CD4-positive, alpha-beta T cell (primary cell): Measurements from ENCODE around the gene ZNF324B. TPM values are rescaled to one million over a fixed set of nuclear protein-coding genes. Genes with fewer than 3 reads are reported as not detected.
"Not testable (repeated sequence)": the region's sequence is repeated elsewhere in the genome, so short reads cannot be mapped to it uniquely, and the experiment has no call there.

ENCODE experiments used
- ATAC-seq: fragments of 200-7000 bp; cut with Tn5 transposase; one replicate; pipeline ENCODE4 v1.10.0; 2022; ENCODE audit warnings: mild to moderate bottlenecking; ENCODE audit not compliant: poor library complexity
- CTCF ChIA-PET: fragments of 350-600 bp; sonication (Branson Sonifier 250); formaldehyde crosslinking; loops from one replicate; lab custom pipeline; 2021; ENCODE audit warnings: antibody characterized with exemption, inconsistent platforms; lab: Charles Lee
- POLR2A ChIA-PET: fragments of 350-600 bp; sonication (Branson Sonifier 250); formaldehyde crosslinking; loops from one replicate; lab custom pipeline; 2021; ENCODE audit warnings: antibody characterized with exemption, inconsistent platforms; lab: Charles Lee
- DNase-seq, 14 experiments: peaks; one replicate each; pipeline ENCODE4 v3.0.0-alpha.2; 2013 to 2020; ENCODE audit warnings: mixed read lengths in 2 of 14
- H3K27ac ChIP-seq, 2 donors: one replicate each; pipeline versions ENCODE4 v1.5.1 to v1.7.0; 2013; ENCODE audit warnings: low read length in 2 of 2, low read depth in 1 of 2, mild to moderate bottlenecking in 1 of 2
- H3K27me3 ChIP-seq, 2 experiments: 1 replicate in 1 of 2; 2 replicates in 1 of 2; pipeline versions ENCODE4 v1.6.1 to v1.7.0; 2013; ENCODE audit warnings: low read length in 2 of 2, control low read depth in 1 of 2, mild to moderate bottlenecking in 1 of 2, moderate library complexity in 1 of 2; ENCODE audit not compliant: insufficient read depth in 2 of 2, control insufficient read depth in 1 of 2
- H3K36me3 ChIP-seq: one replicate; pipeline ENCODE4 v1.6.1; 2013; ENCODE audit warnings: low read length, control low read depth; ENCODE audit not compliant: insufficient read depth
- H3K4me1 ChIP-seq: one replicate; pipeline ENCODE4 v1.6.1; 2013; ENCODE audit warnings: low read length, control low read depth; ENCODE audit not compliant: insufficient read depth
- H3K4me3 ChIP-seq: one replicate; pipeline ENCODE4 v1.5.1; 2013; ENCODE audit warnings: mild to moderate bottlenecking, low read length, moderate library complexity
- H3K9me3 ChIP-seq, 2 experiments: 1 replicate in 1 of 2; 2 replicates in 1 of 2; pipeline versions ENCODE4 v1.6.1 to v1.7.0; 2013; ENCODE audit warnings: low read length in 2 of 2, mild to moderate bottlenecking in 2 of 2, control low read depth in 1 of 2, moderate library complexity in 1 of 2; ENCODE audit not compliant: control insufficient read depth in 1 of 2, insufficient read depth in 1 of 2
- H3K27ac Mint-ChIP-seq: one replicate; pipeline ENCODE4 v1.8.0; 2020; ENCODE audit warnings: mixed read lengths
- H3K27me3 Mint-ChIP-seq: one replicate; pipeline ENCODE4 v1.8.0; 2021; ENCODE audit warnings: mixed read lengths
- H3K36me3 Mint-ChIP-seq: one replicate; pipeline ENCODE4 v1.8.0; 2021; ENCODE audit warnings: low read depth, mixed read lengths
- H3K4me1 Mint-ChIP-seq: one replicate; pipeline ENCODE4 v1.8.0; 2021; ENCODE audit warnings: low read depth, mixed read lengths
- H3K4me3 Mint-ChIP-seq: one replicate; pipeline ENCODE4 v1.8.0; 2020; ENCODE audit warnings: mild to moderate bottlenecking, mixed read lengths
- H3K9me3 Mint-ChIP-seq: one replicate; pipeline ENCODE4 v1.8.0; 2020; ENCODE audit warnings: mixed read lengths
- intact Hi-C, 2 experiments: fragments of 100-400 bp; cut with DNase I in 1 of 2; cut with micrococcal nuclease in 1 of 2; formaldehyde crosslinking; loops; one replicate each; pipeline versions ENCODE4 v1.15.1 to v1.9.0; 2023 to 2025; cut with DNase I, micrococcal nuclease
- total RNA-seq, 174 experiments: library from RNA in 2 of 174; stranded (reverse) in 2 of 174; gene quantifications; one replicate each; pipeline ENCODE4 v1.2.3 and lab custom pipeline; 2021 to 2026
- TF ChIP-seq, protein P1 (sequence below): fragments of 200-600 bp; IDR thresholded peaks from one replicate; pipeline ENCODE4 v1.8.0; 2022; ENCODE audit warnings: antibody characterized with exemption, mild to moderate bottlenecking

Gene ZNF324B
- total RNA-seq, 2 experiments from 2014 or later = 6.3 to 7.6 TPM

DNA sequence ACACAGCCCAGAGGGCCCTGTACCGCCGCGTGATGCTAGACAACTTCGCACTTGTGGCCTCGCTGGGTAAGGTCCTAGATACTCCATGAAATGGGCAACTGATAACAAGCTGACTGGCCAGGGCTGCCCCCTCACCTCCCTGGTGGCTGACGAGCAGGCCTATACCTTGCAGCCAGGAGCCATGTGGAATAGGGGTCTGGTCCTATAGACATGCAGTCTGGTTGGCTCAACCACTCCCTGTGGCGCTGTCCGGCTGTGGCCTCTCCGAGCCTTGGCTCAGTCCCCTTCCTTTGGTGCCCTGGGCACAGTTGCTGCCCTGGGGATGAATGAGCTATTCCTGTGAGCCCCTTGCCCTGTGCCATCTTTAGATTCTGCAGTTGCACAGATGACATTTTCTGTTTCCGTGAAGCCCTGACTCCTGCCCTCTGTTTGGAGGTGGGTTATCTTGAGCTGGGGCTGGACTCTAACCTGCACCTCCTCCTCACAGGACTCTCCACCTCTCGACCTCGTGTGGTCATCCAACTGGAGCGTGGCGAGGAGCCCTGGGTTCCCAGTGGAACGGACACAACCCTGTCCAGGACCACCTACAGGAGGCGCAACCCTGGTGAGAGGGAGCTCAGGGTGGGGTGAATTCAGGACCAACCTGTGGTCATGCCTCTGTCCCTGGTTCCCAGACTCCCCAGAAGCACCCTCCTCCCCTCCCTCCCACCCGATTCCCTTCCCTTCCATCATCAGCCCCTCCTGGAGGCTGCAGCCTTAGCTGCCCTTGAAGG is 18.0 kb downstream of the ZNF324B start:
- Mint-ChIP-seq H3K4me1 (peaks cover 25% of the 10 kb centered on the region), H3K36me3 (peaks cover 35% of the 10 kb centered on the region), H3K4me3 (peak overlapping the region; percentile 93), H3K27ac (peak overlapping the region; percentile 39), H3K27me3 (no peaks in the 10 kb centered on the region), H3K9me3 (no peaks in the 10 kb centered on the region)
- ChIA-PET POLR2A (interaction anchor here (0.7 kb wide), 1 partner anchor 29 kb away, joined by 3 read pairs; no protein-coding TSS in a partner anchor), CTCF (interaction anchor here (1.5 kb wide), 1 partner anchor 50 kb away, joined by 3 read pairs; the partner anchor contains the start of gene ZBTB45)
- H3K4me1 ChIP-seq = peaks cover 20% of the 10 kb centered on the region
- H3K27me3 ChIP-seq = no peaks in the 10 kb centered on the region
- no peaks in the 10 kb centered on the region for H3K9me3 ChIP-seq
- H3K27ac ChIP-seq = no peak overlapping the region
- DNase-seq (no peak), ATAC-seq (no peak)
- H3K4me3 ChIP-seq = no peak overlapping the region
- peaks cover 29% of the 10 kb centered on the region for H3K36me3 ChIP-seq
- TF ChIP-seq, protein P1, sequence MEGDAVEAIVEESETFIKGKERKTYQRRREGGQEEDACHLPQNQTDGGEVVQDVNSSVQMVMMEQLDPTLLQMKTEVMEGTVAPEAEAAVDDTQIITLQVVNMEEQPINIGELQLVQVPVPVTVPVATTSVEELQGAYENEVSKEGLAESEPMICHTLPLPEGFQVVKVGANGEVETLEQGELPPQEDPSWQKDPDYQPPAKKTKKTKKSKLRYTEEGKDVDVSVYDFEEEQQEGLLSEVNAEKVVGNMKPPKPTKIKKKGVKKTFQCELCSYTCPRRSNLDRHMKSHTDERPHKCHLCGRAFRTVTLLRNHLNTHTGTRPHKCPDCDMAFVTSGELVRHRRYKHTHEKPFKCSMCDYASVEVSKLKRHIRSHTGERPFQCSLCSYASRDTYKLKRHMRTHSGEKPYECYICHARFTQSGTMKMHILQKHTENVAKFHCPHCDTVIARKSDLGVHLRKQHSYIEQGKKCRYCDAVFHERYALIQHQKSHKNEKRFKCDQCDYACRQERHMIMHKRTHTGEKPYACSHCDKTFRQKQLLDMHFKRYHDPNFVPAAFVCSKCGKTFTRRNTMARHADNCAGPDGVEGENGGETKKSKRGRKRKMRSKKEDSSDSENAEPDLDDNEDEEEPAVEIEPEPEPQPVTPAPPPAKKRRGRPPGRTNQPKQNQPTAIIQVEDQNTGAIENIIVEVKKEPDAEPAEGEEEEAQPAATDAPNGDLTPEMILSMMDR = no peak
- intact Hi-C loops = loop anchor here in 1 of 2 experiments (5.0 kb wide), 1 partner anchor 82 kb away; the partner anchor contains the start of gene RPS5

DNA sequence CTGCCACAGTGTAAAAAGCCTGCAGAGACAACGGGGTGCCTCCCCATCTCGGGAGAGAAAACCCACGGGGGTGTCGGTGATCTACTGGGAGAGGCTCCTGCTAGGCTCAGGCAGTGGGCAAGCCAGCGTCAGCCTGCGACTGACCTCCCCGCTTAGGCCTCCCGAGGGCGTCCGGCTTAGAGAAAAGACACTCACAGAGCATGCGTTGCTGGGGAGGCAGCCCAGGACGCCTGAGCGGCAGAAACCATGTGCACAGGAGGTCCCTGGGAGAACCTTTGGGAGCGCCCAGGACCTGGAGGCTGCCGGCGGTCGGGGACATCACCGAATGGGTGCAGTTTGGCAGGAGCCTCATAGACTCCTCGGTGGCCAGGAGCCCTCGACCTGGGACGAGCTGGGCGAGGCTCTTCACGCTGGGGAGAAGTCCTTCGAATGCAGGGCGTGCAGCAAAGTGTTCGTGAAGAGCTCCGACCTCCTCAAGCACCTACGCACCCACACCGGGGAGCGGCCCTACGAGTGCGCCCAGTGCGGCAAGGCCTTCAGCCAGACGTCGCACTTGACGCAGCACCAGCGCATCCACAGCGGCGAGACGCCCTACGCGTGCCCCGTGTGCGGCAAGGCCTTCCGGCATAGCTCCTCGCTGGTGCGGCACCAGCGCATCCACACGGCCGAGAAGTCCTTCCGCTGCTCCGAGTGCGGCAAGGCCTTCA is 19.6 kb downstream of the ZNF324B start:
- H3K27me3 Mint-ChIP-seq, H3K27ac ChIP-seq, H3K27me3 ChIP-seq, H3K9me3 Mint-ChIP-seq, intact Hi-C loops, CTCF ChIA-PET, DNase-seq, POLR2A ChIA-PET, H3K4me3 ChIP-seq, H3K4me3 Mint-ChIP-seq, ATAC-seq, H3K9me3 ChIP-seq: not testable (repeated sequence)
- peaks cover 38% of the 10 kb centered on the region for H3K36me3 Mint-ChIP-seq
- peak overlapping the region; percentile 44 for H3K27ac Mint-ChIP-seq
- H3K36me3 ChIP-seq = peaks cover 29% of the 10 kb centered on the region
- peaks cover 31% of the 10 kb centered on the region for H3K4me1 ChIP-seq
- H3K4me1 Mint-ChIP-seq = peaks cover 39% of the 10 kb centered on the region

DNA sequence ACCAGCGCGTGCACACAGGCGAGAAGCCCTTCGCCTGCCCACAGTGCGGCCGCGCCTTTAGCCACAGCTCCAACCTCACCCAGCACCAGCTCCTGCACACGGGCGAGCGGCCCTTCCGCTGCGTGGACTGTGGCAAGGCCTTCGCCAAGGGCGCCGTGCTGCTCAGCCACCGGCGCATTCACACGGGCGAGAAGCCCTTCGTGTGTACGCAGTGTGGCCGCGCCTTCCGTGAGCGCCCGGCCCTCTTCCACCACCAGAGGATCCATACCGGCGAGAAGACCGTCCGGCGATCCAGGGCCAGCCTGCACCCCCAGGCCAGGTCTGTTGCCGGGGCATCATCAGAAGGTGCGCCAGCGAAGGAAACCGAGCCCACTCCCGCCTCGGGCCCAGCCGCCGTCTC is 20.3 kb downstream of the ZNF324B start:
- POLR2A ChIA-PET = no interaction called here
- DNase-seq (no peak), ATAC-seq (no peak)
- H3K27me3 Mint-ChIP-seq = no peaks in the 10 kb centered on the region
- intact Hi-C loops = no loop called here
- no peaks in the 10 kb centered on the region for H3K9me3 Mint-ChIP-seq
- Histone ChIP-seq H3K4me3 (no peak overlapping the region), H3K36me3 (peaks cover 29% of the 10 kb centered on the region), H3K9me3 (no peaks in the 10 kb centered on the region), H3K27ac (no peak overlapping the region), H3K4me1 (peaks cover 32% of the 10 kb centered on the region), H3K27me3 (no peaks in the 10 kb centered on the region)
- H3K36me3 Mint-ChIP-seq = peaks cover 41% of the 10 kb centered on the region
- no peak overlapping the region for H3K4me3 Mint-ChIP-seq
- CTCF ChIA-PET = no interaction called here
- no peak overlapping the region for H3K27ac Mint-ChIP-seq
- TF ChIP-seq, protein P1 = no peak
- H3K4me1 Mint-ChIP-seq = peaks cover 38% of the 10 kb centered on the region
